GM12878 (cell line): ENCODE data around the gene GJA9. TPM values are rescaled to one million over a fixed set of nuclear protein-coding genes. Genes with fewer than 3 reads are reported as not detected.

Experiments used
- ATF2 ChIP-seq: IDR thresholded peaks from 2 replicates; pipeline ENCODE4 v1.6.1; 2012; ENCODE audit warnings: low read length, inconsistent platforms
- BACH1 ChIP-seq: fragments of 450-650 bp; IDR thresholded peaks from 2 replicates; pipeline ENCODE4 v1.6.1; 2017; ENCODE audit warnings: mild to moderate bottlenecking, borderline replicate concordance
- CBFB ChIP-seq: IDR thresholded peaks from 2 replicates; pipeline ENCODE4 v1.6.1; 2016; ENCODE audit warnings: antibody characterized with exemption, low read depth
- CEBPB ChIP-seq, 2 experiments: fragments of 150-350 bp in 1 of 2; IDR thresholded peaks; 2 replicates each; pipeline ENCODE4 v1.6.1; 2012 to 2014; ENCODE audit warnings: low read depth in 2 of 2, low read length in 2 of 2, borderline replicate concordance in 1 of 2, inconsistent platforms in 1 of 2
- CREM ChIP-seq: IDR thresholded peaks from 2 replicates; pipeline ENCODE4 v1.6.1; 2014; ENCODE audit warnings: antibody characterized with exemption, low read depth
- E2F8 ChIP-seq: fragments of 450-650 bp; IDR thresholded peaks from 2 replicates; pipeline ENCODE4 v1.6.1; 2018; ENCODE audit warnings: mild to moderate bottlenecking, low read depth, moderate library complexity; ENCODE audit not compliant: partially characterized antibody
- FOXK2 ChIP-seq: fragments of 450-650 bp; IDR thresholded peaks from 2 replicates; pipeline ENCODE4 v1.6.1; 2017; ENCODE audit warnings: mild to moderate bottlenecking, moderate library complexity
- IRF3 ChIP-seq: fragments of 450-650 bp; IDR thresholded peaks from 2 replicates; pipeline ENCODE4 v1.6.1; 2014; ENCODE audit warnings: mild to moderate bottlenecking
- IRF4 ChIP-seq: IDR thresholded peaks from 2 replicates; pipeline ENCODE4 v1.6.1; 2011; ENCODE audit warnings: low read depth, low read length
- JUNB ChIP-seq: IDR thresholded peaks from 2 replicates; pipeline ENCODE4 v1.6.1; 2016; ENCODE audit warnings: antibody characterized with exemption, mild to moderate bottlenecking
- MTA2 ChIP-seq: fragments of 450-650 bp; IDR thresholded peaks from 2 replicates; pipeline ENCODE4 v1.6.1; 2016; ENCODE audit warnings: low read depth, mild to moderate bottlenecking, moderate library complexity
- NFYA ChIP-seq: IDR thresholded peaks from 2 replicates; pipeline ENCODE4 v1.6.1; 2011; ENCODE audit warnings: low read depth, mild to moderate bottlenecking, low read length, improper control_type of control experiment, borderline replicate concordance
- NR2C1 ChIP-seq: fragments of 450-650 bp; IDR thresholded peaks from 2 replicates; pipeline ENCODE4 v1.6.1; 2017; ENCODE audit warnings: antibody characterized with exemption, mild to moderate bottlenecking, moderate library complexity
- NR2C2 ChIP-seq: IDR thresholded peaks from 2 replicates; pipeline ENCODE4 v1.6.1; 2011; ENCODE audit warnings: borderline replicate concordance, low read depth; ENCODE audit not compliant: control insufficient read depth, insufficient read length
- PAX8 ChIP-seq: fragments of 450-650 bp; IDR thresholded peaks from 2 replicates; pipeline ENCODE4 v1.6.1; 2017; ENCODE audit warnings: mild to moderate bottlenecking, moderate library complexity
- POLR2AphosphoS2 ChIP-seq: IDR thresholded peaks from 2 replicates; pipeline ENCODE4 v1.6.1; 2011; ENCODE audit warnings: low read depth, mild to moderate bottlenecking, low read length, improper control_type of control experiment, moderate library complexity
- POLR2AphosphoS5 ChIP-seq: IDR thresholded peaks from 2 replicates; pipeline ENCODE4 v1.6.1; 2011; ENCODE audit warnings: mild to moderate bottlenecking, low read length, inconsistent platforms
- SIX5 ChIP-seq: IDR thresholded peaks from 2 replicates; pipeline ENCODE4 v1.6.1; 2011; ENCODE audit warnings: mild to moderate bottlenecking, low read depth, low read length, moderate library complexity; ENCODE audit not compliant: severe bottlenecking
- TARDBP ChIP-seq: IDR thresholded peaks from 2 replicates; pipeline ENCODE4 v1.6.1; 2016; ENCODE audit warnings: borderline replicate concordance
- USF2 ChIP-seq: IDR thresholded peaks from 2 replicates; pipeline ENCODE4 v1.6.1; 2011; ENCODE audit warnings: low read depth, low read length, improper control_type of control experiment, borderline replicate concordance
- ZBTB11 ChIP-seq: fragments of 450-650 bp; formaldehyde crosslinking; IDR thresholded peaks from 2 replicates; pipeline ENCODE4 v1.5.0; 2022; ENCODE audit warnings: mild to moderate bottlenecking, missing genetic modification characterization
- polyA plus RNA-seq, 11 experiments: library from polyadenylated mRNA; depleted of rRNA in 4 of 11; unstranded in 6 of 11; stranded (reverse) in 5 of 11; fragments of >200 nt; fragmentation: Nextera tagmentation in 4 of 11; fragmentation: Illumina TruSeq in 1 of 11; extraction: Ambion mirVana in 4 of 11; extraction: Trizol in 1 of 11; gene quantifications; 1 replicate in 1 of 11; 2 replicates in 10 of 11; pipeline versions ENCODE4 v1.2.1 to v1.2.3, GENCODE V29; 2011 to 2016; ENCODE audit warnings: inconsistent platforms in 2 of 11, missing spikeins in 2 of 11, low read depth in 1 of 11
- total RNA-seq, 4 experiments: library from RNA; depleted of rRNA in 3 of 4; stranded (reverse); fragments of >200 nt in 3 of 4; fragmentation: Illumina TruSeq in 1 of 4; extraction: Trizol in 1 of 4; gene quantifications; 2 replicates each; pipeline versions ENCODE4 v1.2.1 to v1.2.3, GENCODE V29; 2013 to 2021

Gene GJA9
- total and polyA plus RNA-seq, 10 of the 15 experiments (the other 5 are each of a cell fraction or from before 2014, with no cell fraction given) = 0.13 TPM; not detected in 9

- TF ChIP-seq ATF2 (no peak), NR2C2 (no peak), SIX5 (no peak), E2F8 (no peak), PAX8 (no peak), FOXK2 (no peak), CEBPB (IDR thresholded peaks at IDR 0.05; ENCODE audit: borderline replicate concordance in 1 of 2, low read depth in 2 of 2, low read length in 2 of 2) (no peak), CBFB (no peak), USF2 (peak; percentile 99), BACH1 (0 out of 2 replicates have a peak, but pooled peaks have one; percentile 22), IRF4 (no peak), JUNB (no peak), POLR2AphosphoS5 (peak; percentile 71; the same call in 1 of the 2 replicates), TARDBP (no peak), NFYA (no peak), NR2C1 (peak; percentile 24; the same call in 1 of the 2 replicates), ZBTB11 (CRISPR knock-in tag) (no peak), CREM (peak; percentile 36; the same call in 1 of the 2 replicates), POLR2AphosphoS2 (no peak), IRF3 (peak; percentile 78), MTA2 (no peak)
Observed at GRCh38 chr1:38859561-38860453, 21.6 kb downstream of the GJA9 start, which contains the start of gene RRAGC (continued).
